HG03196 (cell line): ENCODE measurements around the gene TEX53.

Experiments
- ATAC-seq: cut with Tn5 transposase; IDR thresholded peaks from one replicate; pipeline ENCODE4 v1.9.1; 2021; ENCODE audit not compliant: unreplicated experiment

TEX53 gene

DNA sequence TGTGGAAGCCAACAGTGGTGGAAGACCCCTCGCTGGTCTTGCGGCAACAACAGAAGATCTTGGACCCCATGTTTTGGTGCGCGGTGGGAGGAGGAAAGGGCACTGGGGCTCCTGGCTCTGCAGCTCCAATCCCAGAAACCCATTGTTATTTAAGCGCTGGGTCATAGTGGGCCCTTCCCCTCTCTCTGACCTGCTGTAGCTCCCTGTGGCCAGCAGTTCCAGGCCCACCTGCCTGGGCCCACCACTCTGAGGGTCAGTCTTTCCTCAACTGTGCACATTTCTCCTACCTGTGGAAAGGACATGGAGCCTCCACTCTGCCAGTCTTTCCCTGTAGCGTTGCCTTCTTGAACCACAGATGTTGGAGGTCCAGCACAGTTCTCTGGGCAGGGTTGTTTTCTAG lies at the start of gene TEX53:
Gene TEX53, minus strand, starts transcription at position 101 of the 400 bp plus-strand sequence. Its CDS starts 31 bp downstream, at position 70.
- ATAC-seq: no peak

DNA sequence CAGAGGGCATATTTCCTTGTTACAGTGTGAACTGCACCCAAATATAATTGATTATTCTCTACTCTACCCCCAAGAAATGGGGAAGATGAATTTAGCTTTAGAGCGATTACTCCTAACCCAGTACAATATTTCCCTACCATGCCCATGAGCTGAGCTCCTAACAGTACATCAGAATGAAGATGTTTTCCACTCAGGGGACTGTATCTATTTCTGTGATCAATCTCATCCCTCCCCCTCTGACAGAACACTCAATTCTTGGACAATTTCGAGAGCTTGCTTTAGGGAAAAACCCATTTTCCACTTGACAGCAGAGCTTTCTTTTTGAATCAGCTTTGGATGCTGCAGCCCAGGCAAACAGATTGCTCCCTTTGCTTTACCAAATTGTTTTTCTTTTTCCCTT lies 49.1 kb upstream of the TEX53 start:
- no peak for ATAC-seq

DNA sequence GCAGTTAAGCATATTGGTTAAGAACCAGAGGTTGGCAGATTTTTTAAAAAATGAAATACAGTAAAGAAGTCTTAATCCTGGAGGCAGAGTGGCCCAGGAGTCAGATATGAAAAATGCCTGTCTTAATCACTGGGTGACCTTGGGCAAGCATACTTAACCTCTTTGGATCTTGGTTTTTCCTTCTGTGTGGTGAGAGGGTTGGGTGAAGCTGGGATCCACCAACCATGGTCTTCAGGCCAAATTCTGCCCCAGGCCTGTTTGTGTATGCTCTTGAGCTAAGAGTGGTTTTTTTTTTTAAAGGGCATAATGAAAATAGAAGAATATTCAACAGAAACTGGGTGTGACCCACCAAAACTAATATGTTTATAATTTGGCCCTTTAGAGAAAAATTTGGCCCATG lies 44.4 kb upstream of the TEX53 start:
- ATAC-seq: no peak

DNA sequence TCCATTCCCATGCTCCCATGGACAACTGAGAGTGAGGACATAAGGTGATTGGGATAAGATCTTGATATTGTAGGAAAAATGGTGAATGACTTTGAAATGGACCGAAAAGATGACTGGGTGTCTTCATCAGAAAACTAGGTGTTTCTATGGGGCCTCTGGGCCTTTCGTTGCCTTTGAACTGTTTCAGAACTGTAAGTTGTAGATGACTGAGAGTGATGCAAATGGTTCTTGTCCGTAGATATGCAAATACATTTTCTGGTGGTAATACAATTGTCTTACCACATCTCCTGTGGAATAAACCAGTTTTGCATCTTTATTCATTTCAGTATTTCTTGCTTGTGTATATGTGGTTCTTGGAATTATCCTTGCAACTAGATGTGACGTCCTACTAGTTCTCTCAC lies 40.3 kb upstream of the TEX53 start:
- ATAC-seq: no peak

DNA sequence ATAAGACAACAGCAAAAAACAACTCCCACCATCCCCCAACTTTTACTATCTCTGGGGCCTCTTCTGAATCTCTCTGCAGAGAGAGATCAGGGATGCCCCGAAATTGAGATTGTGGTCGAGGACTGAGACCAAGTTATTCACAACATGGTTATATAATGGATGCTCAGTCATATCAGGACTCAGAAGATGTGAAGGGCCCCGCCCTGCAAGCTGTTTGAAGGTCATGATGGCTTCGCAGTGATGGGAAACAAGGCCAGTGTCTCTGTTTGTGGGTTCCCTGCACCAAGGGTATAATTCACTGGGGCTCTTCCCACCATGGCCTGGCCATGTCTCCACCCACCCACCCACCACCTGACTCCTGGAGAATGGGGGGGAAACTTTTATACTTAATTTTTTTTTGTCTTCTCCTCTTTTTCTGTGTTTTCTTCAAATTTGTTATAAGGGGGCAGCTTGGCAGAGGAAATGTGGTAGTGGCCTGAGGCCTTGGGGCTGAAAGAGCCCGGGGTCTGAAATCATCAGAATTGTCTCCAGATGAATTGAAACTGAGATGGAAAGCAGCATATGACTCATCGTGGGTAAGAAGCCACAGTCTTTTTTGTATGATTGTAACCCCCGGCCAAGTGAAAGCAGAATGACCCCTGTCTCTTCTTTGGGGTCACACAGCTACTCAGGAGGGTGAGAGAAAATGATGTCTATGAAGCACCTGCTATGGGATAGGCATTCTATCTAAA lies 39.4 kb upstream of the TEX53 start:
- peak; percentile 74 for ATAC-seq

DNA sequence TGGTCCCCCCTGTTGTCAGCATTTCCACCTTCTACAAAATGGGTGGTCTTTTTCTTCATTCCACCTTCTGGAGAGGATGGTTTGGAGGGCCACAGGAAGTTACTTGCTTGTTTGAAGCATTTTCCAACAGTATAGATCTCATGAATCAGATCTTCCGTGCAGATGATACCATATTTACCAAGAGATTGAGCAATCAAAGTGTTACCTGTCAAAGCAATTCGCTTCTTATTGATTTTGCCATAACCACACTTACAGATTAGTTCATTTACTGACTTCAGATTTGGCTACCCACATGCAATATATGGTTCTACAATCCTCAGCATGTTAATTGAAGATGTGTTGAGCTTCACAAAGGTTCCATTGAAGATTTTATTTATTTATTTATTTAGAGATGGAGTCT lies 38.3 kb upstream of the TEX53 start:
- ATAC-seq: no peak

DNA sequence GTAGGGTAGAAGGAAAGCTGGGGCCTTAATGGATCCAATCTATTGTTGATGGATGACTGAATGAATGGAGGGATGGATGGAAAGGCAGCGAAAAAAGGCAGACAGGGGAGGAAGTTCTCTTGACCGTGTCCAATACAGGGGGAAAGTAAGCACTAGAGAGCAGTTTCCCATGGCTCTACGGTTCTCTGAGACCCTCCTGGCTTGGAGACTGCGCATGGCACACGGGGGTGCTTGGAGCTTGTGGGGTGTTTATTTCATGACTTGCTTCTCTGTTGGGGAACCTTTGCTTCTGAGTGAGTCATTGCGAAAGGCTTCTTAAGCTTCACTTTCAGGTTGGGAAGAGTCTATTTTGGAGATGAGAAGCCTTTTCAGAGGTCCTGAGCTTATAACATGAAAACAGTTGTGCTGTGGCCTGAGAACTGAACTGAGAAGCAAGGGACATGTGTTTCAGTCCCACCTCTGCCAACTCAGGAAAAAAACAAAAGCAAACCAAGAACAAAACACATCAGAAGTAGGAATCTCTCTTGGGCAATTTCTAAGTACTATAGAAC lies 37.2 kb upstream of the TEX53 start:
- ATAC-seq: no peak

DNA sequence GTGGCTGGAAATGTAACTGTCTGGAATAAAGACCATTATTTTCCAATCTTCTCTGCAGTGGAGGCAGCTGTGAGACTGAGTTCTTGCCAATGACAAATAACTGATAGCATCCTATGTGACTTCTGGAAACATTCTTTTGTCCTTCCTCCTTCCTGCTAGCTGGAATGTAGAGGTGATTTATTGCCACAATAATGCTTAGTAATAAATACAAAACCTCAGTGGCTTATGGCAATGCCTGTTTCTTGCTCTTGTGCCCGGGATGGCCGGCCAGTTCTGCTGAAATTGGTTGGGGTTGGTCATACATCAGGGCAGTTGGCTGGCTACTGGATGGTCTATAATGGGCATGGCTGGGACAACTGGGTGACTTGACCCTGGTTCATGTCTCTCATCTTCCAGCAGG lies 36.5 kb upstream of the TEX53 start:
- no peak for ATAC-seq

DNA sequence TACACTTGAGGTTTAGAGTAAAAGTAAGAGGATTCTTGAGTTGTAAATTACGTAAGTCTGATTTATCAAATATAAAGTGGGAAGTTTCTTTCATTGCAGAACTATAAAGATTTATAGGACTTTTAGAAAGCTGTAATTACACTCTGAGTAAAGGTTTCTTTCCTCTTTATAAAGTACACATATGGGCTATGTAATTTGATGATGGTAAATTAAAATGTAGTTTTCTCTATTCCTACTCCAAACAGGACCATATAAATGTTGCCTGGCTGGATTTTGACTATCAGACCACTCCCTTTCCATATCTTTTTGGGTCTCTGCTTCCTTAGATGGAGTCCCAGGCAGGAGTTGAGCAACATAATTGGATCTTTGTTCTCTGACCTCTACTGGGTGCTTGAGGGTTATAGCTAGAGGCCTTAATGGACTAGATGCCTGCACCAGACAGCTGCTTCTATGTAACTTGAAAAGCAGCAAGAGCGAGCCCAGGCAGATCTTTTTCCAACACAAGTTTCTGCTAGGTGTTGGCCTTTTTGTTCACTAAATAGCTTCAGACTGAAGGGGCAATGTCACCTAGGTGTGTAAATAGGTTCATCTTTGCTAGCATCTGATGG lies 35.7 kb upstream of the TEX53 start:
- ATAC-seq: no peak

DNA sequence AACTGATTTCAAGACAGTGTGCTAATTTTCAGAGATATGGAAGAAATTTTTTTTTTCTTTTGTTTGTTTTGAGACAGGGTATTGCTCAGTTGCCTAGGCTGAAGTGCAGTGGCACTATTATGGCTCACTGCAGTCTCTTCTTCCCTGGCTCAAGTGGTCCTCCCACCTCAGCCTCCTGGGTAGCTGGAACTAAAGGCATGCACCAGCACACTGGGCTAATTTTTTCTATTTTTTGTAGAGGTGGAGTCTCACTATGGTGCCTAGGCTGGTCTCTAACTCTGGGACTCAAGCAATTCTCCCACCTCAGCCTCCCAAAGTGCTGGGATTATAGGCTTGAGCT lies 34.3 kb upstream of the TEX53 start:
- no peak for ATAC-seq

DNA sequence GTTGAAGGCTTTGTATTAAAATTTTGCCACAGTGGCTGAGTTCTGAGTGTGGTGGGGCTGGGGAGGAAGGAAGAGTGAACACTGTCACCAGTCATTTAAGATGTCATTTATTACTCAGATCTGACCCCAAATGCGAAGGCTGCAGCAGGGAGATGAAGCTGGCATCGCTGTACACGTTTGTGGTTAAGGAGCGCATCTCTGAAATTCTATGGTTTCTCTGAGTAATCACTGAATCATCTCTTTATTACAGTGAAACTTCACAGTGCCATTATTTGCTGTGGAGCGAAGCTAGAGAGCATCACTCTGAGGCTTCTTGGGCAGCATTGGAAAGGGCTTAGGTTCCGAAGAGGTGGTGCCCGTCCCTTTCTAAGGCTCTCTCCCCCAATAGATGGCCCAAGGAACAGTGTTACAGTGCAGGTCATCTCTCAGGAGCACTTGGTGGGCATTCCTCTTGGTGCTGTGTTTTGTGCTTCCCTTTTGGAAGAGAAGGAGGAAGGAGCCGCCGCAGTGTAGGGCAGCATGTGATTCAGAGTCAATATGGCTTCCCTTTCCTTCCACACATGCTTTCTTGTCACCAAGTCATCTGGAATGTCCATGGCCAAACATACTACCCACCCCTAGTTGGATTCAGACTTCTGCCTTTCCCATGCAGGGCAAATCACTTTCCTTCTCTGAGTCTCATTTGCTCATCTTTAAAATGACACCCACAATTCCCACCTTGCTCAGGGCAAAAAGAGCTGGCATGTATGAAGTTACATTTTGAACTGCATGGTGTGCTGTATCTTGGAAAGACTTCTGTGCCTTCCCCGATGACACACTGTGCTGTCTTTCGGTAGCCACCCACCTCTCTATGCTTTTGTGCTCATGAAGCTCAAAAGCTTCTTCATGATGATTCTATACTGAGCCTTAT lies 33.7 kb upstream of the TEX53 start:
- peak; percentile 79 for ATAC-seq

DNA sequence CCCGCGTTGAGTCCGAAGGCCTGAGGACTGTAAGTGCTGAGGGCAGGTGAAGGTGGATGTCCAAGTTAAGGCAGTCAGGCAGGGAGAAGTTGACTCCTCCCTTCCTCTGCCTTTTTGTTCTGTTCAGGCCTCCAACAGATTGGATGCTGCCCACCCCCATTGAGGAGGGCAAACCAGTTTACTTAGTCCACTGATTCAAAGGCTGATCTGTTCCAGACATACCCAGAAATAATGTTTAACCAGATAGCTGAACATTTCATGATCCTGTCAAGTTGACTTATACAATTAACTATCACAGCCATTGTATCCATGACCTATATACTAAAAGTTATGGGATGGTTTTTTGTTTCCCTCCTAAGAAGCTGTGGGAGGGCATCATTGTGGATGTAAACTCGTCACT lies 32.7 kb upstream of the TEX53 start:
- no peak for ATAC-seq

DNA sequence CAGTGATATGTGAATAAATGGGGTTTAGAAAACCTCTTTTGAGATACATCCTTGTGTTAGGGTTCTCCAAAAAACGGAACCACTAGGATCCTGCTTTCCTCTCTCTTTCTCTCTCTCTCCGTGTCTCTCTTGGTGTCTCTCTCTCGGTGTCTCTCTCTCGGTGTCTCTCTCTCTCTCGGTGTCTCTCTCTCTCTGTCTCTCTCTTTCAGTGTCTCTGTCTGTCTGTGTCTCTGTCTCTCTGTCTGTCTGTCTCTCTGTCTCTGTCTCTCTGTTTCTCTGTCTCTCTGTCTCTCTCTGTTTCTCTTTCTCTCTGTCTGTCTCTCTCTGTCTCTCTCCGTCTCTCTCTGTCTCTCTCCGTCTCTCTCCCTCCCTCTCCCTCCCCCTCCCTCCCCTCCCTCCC lies 32.2 kb upstream of the TEX53 start:
- ATAC-seq: no peak

DNA sequence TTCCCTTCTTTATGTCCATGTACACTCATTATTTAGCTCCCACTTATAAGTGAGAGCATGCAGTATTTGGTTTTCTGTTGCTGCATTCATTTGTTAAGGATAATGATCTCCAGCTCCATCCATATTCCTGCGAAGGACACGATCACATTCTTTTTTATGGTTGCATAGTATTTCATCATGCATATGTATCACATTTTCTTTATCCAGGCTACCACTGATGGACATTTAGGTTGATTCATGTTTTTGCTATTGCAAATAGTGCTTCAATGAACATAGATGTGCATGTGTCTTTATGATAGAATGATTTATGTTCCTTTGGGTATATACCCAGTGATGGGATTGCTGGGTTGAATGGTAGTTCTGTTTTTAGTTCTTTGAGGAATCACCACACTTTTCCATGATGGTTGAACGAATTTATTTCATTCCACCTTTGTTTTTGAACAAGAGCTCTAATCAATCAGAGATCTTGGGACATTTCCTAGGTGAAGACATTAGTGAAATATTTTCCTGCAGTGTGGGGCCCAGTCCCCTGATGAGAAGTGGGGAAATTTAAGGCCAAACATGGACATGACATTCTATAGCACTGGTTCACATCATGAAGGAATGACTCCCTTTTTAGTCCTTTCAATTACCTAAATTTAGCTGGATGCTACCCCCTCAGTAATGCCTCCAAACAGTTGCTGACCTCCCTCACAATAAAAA lies 31.5 kb upstream of the TEX53 start:
- ATAC-seq: no peak

DNA sequence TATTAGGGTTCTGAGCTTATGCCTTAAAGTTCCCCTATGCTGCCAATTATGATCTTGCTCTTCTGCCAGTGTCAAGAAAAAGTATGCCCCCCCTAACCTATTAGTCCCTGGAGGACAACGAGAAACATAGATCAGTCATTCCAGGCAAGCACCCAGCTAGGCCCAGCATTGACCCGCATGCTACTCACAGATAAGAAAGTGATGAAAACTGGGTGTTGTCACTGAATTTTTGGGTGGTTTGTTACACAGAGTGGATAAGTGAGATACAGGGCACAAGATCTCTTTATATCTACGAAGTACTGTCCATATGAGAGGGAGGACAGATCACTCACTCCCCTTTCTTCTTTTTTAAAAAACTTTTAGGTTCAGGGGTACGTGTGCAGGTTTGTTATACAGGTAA lies 30.8 kb upstream of the TEX53 start:
- ATAC-seq: no peak

DNA sequence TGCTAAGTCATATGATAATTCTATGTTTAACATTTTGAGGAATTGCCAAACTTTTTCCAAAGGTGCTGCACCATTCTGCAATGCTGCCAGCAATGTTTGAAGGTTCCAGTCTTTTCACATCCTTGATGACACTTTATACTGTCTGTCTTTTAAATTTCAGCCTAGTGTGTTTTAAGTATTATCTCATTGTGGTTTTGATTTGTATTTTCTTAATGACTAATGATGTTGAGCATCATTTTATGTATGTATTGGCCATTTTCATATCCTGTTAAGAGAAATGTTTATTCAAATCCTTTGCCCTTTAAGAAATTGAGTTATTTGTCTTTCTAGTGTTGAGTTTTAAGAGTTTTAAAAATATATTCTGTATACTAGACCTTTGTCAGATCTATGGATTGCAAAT lies 29.4 kb upstream of the TEX53 start:
- ATAC-seq: no peak

DNA sequence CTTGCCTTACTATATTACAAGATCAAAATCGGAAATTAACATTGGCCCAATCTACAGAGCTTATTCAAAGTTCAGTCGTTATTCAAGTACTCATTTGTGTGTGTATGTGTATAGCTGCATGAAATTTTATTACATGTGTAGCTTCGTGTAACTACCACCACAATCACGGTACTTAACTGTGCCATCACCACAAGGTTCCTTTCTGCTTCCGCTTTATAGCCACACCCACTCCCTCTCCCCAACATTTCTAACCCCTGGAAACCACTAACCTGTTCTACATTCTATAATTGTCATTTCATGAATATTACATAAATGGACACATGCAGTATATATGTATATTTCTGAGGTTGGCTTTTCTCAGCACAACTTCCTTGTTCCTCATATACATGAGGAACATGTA lies 28.3 kb upstream of the TEX53 start:
- ATAC-seq: no peak

DNA sequence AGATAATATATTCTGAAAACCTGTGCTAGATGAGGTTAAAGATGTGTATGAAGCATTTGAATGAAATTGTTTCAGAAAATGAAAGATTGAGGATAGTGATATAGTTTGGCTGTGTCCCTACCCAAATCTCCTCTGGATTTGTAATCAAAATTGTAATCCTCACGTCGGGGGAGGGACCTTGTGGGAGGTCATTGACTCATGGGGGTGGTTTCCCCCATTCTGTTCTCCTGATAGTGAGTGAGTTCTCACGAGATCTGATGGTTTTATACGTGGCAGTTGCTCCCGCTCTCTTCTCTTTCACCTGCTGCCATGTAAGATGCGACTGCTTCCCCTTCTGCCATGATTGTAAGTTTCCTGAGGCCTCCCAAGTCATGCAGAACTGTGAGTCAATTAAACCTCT lies 26.4 kb upstream of the TEX53 start:
- ATAC-seq: no peak

DNA sequence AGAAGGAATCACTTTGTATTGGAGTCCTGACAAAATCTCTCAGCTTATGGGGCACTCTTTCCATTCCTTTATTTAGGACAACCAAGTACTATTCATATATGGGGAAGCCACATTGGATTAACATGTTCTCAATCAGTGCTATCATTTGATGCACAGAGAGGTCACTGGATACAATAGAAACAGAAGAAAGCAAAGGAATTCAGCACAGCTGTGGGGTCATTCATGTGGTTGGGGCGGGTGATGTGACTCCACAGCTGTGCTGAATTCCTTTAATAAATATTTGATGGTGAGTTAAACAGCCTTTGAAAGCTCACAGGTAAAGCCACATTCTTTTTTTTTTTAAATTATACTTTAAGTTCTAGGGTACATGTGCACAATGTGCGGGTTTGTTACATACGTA lies 25.2 kb upstream of the TEX53 start:
- ATAC-seq: no peak

DNA sequence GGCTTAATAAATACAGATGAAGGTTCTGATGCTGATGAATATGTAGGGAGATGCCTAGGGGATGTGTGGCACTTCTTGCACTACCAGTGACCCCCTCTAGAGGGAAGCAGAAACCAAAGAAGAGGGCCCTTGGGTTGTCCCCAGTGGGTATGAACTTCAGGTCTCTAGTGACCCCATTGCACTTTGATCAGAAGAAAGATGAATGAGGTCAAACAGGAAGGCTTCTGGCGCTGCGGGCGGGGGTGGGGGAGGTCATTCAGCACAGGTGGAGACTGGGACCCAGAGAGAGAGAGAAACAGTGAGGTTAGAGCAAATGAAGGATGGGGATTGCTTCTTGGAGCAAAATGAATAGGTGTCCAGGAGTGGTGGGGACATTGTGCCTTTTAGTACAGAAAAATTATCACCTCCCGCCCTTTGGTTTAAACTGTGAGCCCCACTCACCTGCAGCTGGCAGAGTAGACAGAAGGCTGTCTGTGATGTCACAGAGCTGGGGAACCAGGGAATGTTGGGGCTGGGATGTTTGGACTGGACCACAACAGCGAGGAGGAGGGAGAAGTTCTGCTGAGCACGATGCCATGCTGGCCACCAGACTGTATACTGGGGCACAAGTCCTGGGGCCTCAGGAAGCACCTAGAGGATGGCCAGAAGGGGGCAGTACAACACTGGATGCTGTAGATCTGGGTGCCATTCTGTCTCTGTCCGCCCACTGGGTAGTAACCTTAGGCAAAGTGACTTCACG lies 24.2 kb upstream of the TEX53 start, which contains the start of gene TEX48:
Gene TEX48, minus strand, starts transcription at position 599 of the 739 bp plus-strand sequence. CDS start 10,469 bp downstream, outside the sequence.
- peak; percentile 53 for ATAC-seq
